ENCODE results near the gene PARD6B. TPM values are rescaled to one million over a fixed set of nuclear protein-coding genes. Genes with fewer than 3 reads are reported as not detected.

PARD6B gene
- total and polyA plus RNA-seq, 2 donors (not counting 1 experiment from before 2014, with no cell fraction given), result 0.91 to 6.0 TPM

- Histone ChIP-seq H3K9ac (ENCODE audit: low read length) (no peak overlapping the region), H3K36me3 (replicated peaks in 1 of 2; ENCODE audit: control extremely low read depth in 1 of 2, control insufficient read depth in 1 of 2, extremely low read depth in 1 of 2, insufficient read depth in 2 of 2, low read length in 1 of 2) (no peaks in the 10 kb centered on the region), H3K27me3 (replicated peaks in 1 of 4; ENCODE audit: control extremely low read depth in 1 of 4, control insufficient read depth in 3 of 4, insufficient read depth in 4 of 4, low read length in 3 of 4) (no peaks in the 10 kb centered on the region), H3K4me1 (ENCODE audit: control insufficient read depth in 2 of 2, insufficient read depth in 2 of 2, low read length in 2 of 2) (no peaks in the 10 kb centered on the region), H3K4me2 (replicated peaks; ENCODE audit: low read depth, low read length, poor library complexity, severe bottlenecking) (no peak overlapping the region), H2AFZ (ENCODE audit: insufficient read depth, low read depth, low read length, poor library complexity, severe bottlenecking) (no peak overlapping the region), H4K20me1 (ENCODE audit: control insufficient read depth, insufficient read depth, low read length, poor library complexity, severe bottlenecking) (no peaks in the 10 kb centered on the region), H3K79me2 (ENCODE audit: control insufficient read depth, insufficient read depth, low read length) (no peaks in the 10 kb centered on the region), H3K4me3 (ENCODE audit: control extremely low read depth in 1 of 5, extremely low read depth in 1 of 5, insufficient read depth in 1 of 5, low read depth in 2 of 5, low read length in 4 of 5) (no peak overlapping the region), H3K9me3 (ENCODE audit: control extremely low read depth in 1 of 3, control insufficient read depth in 2 of 3, insufficient read depth in 1 of 3, low read length in 2 of 3) (no peaks in the 10 kb centered on the region), H3K27ac (ENCODE audit: low read length in 2 of 2) (no peak overlapping the region)
- ATAC-seq (ENCODE audit: low read depth), result no peak
- intact Hi-C loops (cut with micrococcal nuclease), result no loop called here
- DNase-seq, result no peak
- Mint-ChIP-seq H3K27ac (no peak overlapping the region), H3K4me1 (no peaks in the 10 kb centered on the region), H3K27me3 (peaks cover 27% of the 10 kb centered on the region), H3K9me3 (ENCODE audit: insufficient read depth) (no peaks in the 10 kb centered on the region), H3K4me3 (no peak overlapping the region)
- ChIA-PET POLR2A (no interaction called here), CTCF (no interaction called here)
- 88% methylated on average over 1 of the region's 1 CpG for WGBS (ENCODE audit: insufficient coverage)
- TF ChIP-seq CTCF (IDR thresholded peaks at IDR 0.05) (no peak), EZH2 (IDR thresholded peaks at IDR 0.05; ENCODE audit: borderline replicate concordance, insufficient read depth, low read depth, low read length, poor library complexity, severe bottlenecking) (no peak)
These were observed 26.4 kb upstream of the PARD6B start for GRCh38 chr20:50704971-50705370.

- H4K20me1 ChIP-seq (ENCODE audit: control insufficient read depth, insufficient read depth, low read length, poor library complexity, severe bottlenecking), result no peaks in the 10 kb centered on the region
- H3K4me3 Mint-ChIP-seq, result no peak overlapping the region
- no peaks in the 10 kb centered on the region for H3K36me3 ChIP-seq (replicated peaks in 1 of 2; ENCODE audit: control extremely low read depth in 1 of 2, control insufficient read depth in 1 of 2, extremely low read depth in 1 of 2, insufficient read depth in 2 of 2, low read length in 1 of 2)
- no peak overlapping the region for H3K9ac ChIP-seq (ENCODE audit: low read length)
- 80% methylated on average over 1 of the region's 8 CpGs for WGBS (ENCODE audit: insufficient coverage)
- peaks cover 0 to 11% (median 0%) of the 10 kb centered on the region in 4 experiments for H3K27me3 ChIP-seq (replicated peaks in 1 of 4; ENCODE audit: control extremely low read depth in 1 of 4, control insufficient read depth in 3 of 4, insufficient read depth in 4 of 4, low read length in 3 of 4)
- no peak overlapping the region for H3K4me3 ChIP-seq (ENCODE audit: control extremely low read depth in 1 of 5, extremely low read depth in 1 of 5, insufficient read depth in 1 of 5, low read depth in 2 of 5, low read length in 4 of 5)
- H2AFZ ChIP-seq (ENCODE audit: insufficient read depth, low read depth, low read length, poor library complexity, severe bottlenecking), result no peak overlapping the region
- ATAC-seq (ENCODE audit: low read depth), result no peak
- H3K9me3 ChIP-seq (ENCODE audit: control extremely low read depth in 1 of 3, control insufficient read depth in 2 of 3, insufficient read depth in 1 of 3, low read length in 2 of 3), result no peaks in the 10 kb centered on the region
- H3K4me2 ChIP-seq (replicated peaks; ENCODE audit: low read depth, low read length, poor library complexity, severe bottlenecking), result no peak overlapping the region
- no peak for DNase-seq
- no peak overlapping the region for H3K27ac ChIP-seq (ENCODE audit: low read length in 2 of 2)
- ChIA-PET POLR2A (no interaction called here), CTCF (no interaction called here)
- no peak for TF ChIP-seq CTCF (IDR thresholded peaks at IDR 0.05)
- TF ChIP-seq EZH2 (IDR thresholded peaks at IDR 0.05; ENCODE audit: borderline replicate concordance, insufficient read depth, low read depth, low read length, poor library complexity, severe bottlenecking), result no peak
- H3K4me1 ChIP-seq (ENCODE audit: control insufficient read depth in 2 of 2, insufficient read depth in 2 of 2, low read length in 2 of 2), result no peaks in the 10 kb centered on the region
- no peak overlapping the region for H3K27ac Mint-ChIP-seq
- peaks cover 44% of the 10 kb centered on the region for H3K27me3 Mint-ChIP-seq
- no peaks in the 10 kb centered on the region for H3K9me3 Mint-ChIP-seq (ENCODE audit: insufficient read depth)
- no peaks in the 10 kb centered on the region for H3K4me1 Mint-ChIP-seq
- intact Hi-C loops (cut with micrococcal nuclease), result no loop called here
- H3K79me2 ChIP-seq (ENCODE audit: control insufficient read depth, insufficient read depth, low read length), result no peaks in the 10 kb centered on the region
These were observed 22.3 kb upstream of the PARD6B start for GRCh38 chr20:50708845-50709635.
